Fibroblast of lung (primary cell): Measurements from ENCODE around the gene SNX6. TPM values are rescaled to one million over a fixed set of nuclear protein-coding genes. Genes with fewer than 3 reads are reported as not detected.

Source experiments
- DNase-seq, 2 donors: peaks; one replicate each; pipeline versions ENCODE4 v3.0.0 to v3.0.0-alpha.2; 2010; ENCODE audit warnings: low read depth in 2 of 2
- H2AFZ ChIP-seq: 2 replicates; pipeline ENCODE4 v1.5.1; 2012; ENCODE audit warnings: low read length, control low read depth, inconsistent platforms
- H3K27ac ChIP-seq: 2 replicates; pipeline ENCODE4 v1.5.1; 2011; ENCODE audit warnings: low read length, control low read depth; ENCODE audit not compliant: insufficient read depth
- H3K27me3 ChIP-seq: 2 replicates; pipeline ENCODE4 v1.5.1; 2011; ENCODE audit warnings: mild to moderate bottlenecking, low read length; ENCODE audit not compliant: control insufficient read depth, insufficient read depth
- H3K36me3 ChIP-seq: 2 replicates; pipeline ENCODE4 v1.5.1; 2011; ENCODE audit warnings: low read length; ENCODE audit not compliant: control insufficient read depth, insufficient read depth
- H3K4me1 ChIP-seq: 2 replicates; pipeline ENCODE4 v1.5.1; 2011; ENCODE audit warnings: low read length; ENCODE audit not compliant: control insufficient read depth, insufficient read depth; ENCODE audit errors: extremely low read depth
- H3K4me2 ChIP-seq: 2 replicates; pipeline ENCODE4 v1.5.1; 2011; ENCODE audit warnings: low read length, control low read depth; ENCODE audit not compliant: insufficient read depth; ENCODE audit errors: extremely low read depth
- H3K4me3 ChIP-seq, 4 experiments: fragments of 200-600 bp in 1 of 4; sonication (generic) in 1 of 4; replicated peaks in 1 of 4; 2 replicates each; pipeline ENCODE4 v1.5.1; 2011 to 2016; ENCODE audit warnings: low read length in 4 of 4, low read depth in 3 of 4, mild to moderate bottlenecking in 3 of 4, control low read depth in 2 of 4, inconsistent platforms in 1 of 4, mixed read lengths in 1 of 4; ENCODE audit not compliant: insufficient read depth in 1 of 4; ENCODE audit errors: control extremely low read depth in 1 of 4
- H3K79me2 ChIP-seq: 2 replicates; pipeline ENCODE4 v1.5.1; 2012; ENCODE audit warnings: mild to moderate bottlenecking, low read length, inconsistent platforms; ENCODE audit not compliant: control insufficient read depth, insufficient read depth
- H3K9ac ChIP-seq: 2 replicates; pipeline ENCODE4 v1.5.1; 2011; ENCODE audit warnings: mild to moderate bottlenecking, low read length, control low read depth; ENCODE audit not compliant: insufficient read depth
- H3K9me3 ChIP-seq: 2 replicates; pipeline ENCODE4 v1.5.1; 2012; ENCODE audit warnings: low read depth, low read length; ENCODE audit not compliant: control insufficient read depth, insufficient read depth
- H4K20me1 ChIP-seq: 2 replicates; pipeline ENCODE4 v1.5.1; 2011; ENCODE audit warnings: low read length; ENCODE audit not compliant: control insufficient read depth, insufficient read depth; ENCODE audit errors: extremely low read depth
- CTCF ChIP-seq, 2 donors: IDR thresholded peaks in 1 of 2; conservative IDR thresholded peaks in 1 of 2; 1 replicate in 1 of 2; 2 replicates in 1 of 2; pipeline ENCODE4 v1.5.1; 2011 to 2012; ENCODE audit warnings: low read length in 2 of 2, control low read depth in 1 of 2, inconsistent platforms in 1 of 2, low read depth in 1 of 2, mild to moderate bottlenecking in 1 of 2
- EZH2 ChIP-seq: IDR thresholded peaks from 2 replicates; pipeline ENCODE4 v1.5.1; 2012; ENCODE audit warnings: low read length, control low read depth, mild to moderate bottlenecking; ENCODE audit errors: missing control alignments
- polyA plus RNA-seq, 2 donors: library from polyadenylated mRNA; depleted of rRNA in 1 of 2; stranded (reverse) in 1 of 2; unstranded in 1 of 2; fragments of >200 nt; gene quantifications; 2 replicates each; pipeline ENCODE4 v1.2.1, GENCODE V29; 2011 to 2012; ENCODE audit warnings: missing spikeins in 1 of 2
- total RNA-seq: library from RNA; depleted of rRNA; stranded (reverse); fragments of >200 nt; gene quantifications from 2 replicates; pipeline ENCODE4 v1.2.1, GENCODE V29; 2014

The SNX6 gene
- total and polyA plus RNA-seq, 2 donors (not counting 1 experiment from before 2014, with no cell fraction given): 131 to 232 TPM

DNA sequence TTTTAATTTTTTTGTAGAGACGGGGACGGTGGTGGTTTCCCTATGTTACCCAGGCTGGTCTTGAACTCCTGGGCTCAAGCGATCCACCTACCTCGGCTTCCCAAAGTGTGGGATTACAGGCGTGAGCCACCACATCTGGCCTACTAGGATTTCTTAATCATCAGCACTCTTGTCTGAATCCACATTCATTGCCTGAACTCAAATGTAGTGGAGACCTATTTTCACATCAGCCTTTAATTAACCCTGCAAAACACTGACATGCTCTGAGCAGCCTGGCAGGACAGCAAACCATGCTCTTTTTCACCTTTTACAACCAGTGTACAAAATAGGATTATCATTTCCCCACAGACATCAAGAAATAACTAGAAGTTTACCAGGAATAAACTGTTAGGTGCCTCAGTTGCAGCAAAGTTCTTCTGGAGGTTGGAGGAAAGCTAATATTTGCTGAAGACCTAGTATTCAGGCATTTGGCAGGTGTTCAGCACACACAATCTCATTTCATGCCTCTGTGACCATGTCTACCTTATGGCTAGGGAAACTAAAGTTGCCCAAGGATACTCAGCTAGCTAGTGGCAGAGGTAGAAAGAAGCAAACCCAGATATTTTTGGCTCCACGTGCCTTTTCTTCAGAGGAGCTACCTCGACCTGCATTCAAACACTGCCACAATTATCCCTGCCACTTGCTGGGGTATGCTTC, 46.7 kb upstream of the SNX6 start:
- Histone ChIP-seq H2AFZ (no peak overlapping the region), H3K9me3 (no peaks in the 10 kb centered on the region)

DNA sequence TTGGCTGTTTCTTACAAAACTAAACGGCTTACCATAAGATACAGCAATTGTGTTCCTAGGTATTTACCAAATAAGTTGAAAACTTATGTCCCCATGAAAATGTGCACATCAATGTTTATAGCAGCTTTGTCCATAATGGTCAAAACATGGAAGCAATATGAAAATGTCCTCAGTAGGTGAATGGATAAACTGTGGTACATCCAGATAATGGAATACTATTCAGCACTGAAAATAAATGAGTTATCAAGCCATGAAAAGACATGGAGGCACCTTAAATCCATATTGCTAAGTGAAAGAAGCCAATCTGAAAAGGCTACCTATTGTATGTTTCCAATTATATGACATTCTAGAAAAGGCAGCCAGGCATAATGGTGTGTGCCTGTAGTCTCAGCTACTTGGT, 43.8 kb upstream of the SNX6 start:
- Histone ChIP-seq H4K20me1 (no peaks in the 10 kb centered on the region), H3K4me1 (no peaks in the 10 kb centered on the region), H3K36me3 (no peaks in the 10 kb centered on the region), H3K9ac (no peak overlapping the region), H3K79me2 (no peaks in the 10 kb centered on the region), H2AFZ (no peak overlapping the region), H3K27me3 (no peaks in the 10 kb centered on the region), H3K4me2 (no peak overlapping the region), H3K9me3 (no peaks in the 10 kb centered on the region), H3K4me3 (no peak overlapping the region), H3K27ac (no peak overlapping the region)
- no peak for TF ChIP-seq EZH2
- TF ChIP-seq CTCF (conservative IDR thresholded peaks at IDR 0.05 in 1 of 2, IDR thresholded peaks at IDR 0.05 in 1 of 2; ENCODE audit: low read depth in 1 of 2, low read length in 2 of 2): no peak
- no peak for DNase-seq

More for the DNA sequence above, 46.7 kb upstream of the SNX6 start:
- no peaks in the 10 kb centered on the region for H3K4me1 ChIP-seq
- no peak overlapping the region for H3K9ac ChIP-seq
- no peaks in the 10 kb centered on the region for H3K79me2 ChIP-seq
- no peak overlapping the region for H3K4me3 ChIP-seq
- H3K36me3 ChIP-seq: no peaks in the 10 kb centered on the region
- H3K27me3 ChIP-seq: no peaks in the 10 kb centered on the region
- no peak for DNase-seq
- no peak overlapping the region for H3K4me2 ChIP-seq
- no peaks in the 10 kb centered on the region for H4K20me1 ChIP-seq
- no peak overlapping the region for H3K27ac ChIP-seq
- TF ChIP-seq CTCF (conservative IDR thresholded peaks at IDR 0.05 in 1 of 2, IDR thresholded peaks at IDR 0.05 in 1 of 2; ENCODE audit: low read depth in 1 of 2, low read length in 2 of 2) (no peak), EZH2 (no peak)

- Histone ChIP-seq H3K79me2 (no peaks in the 10 kb centered on the region), H3K27me3 (no peaks in the 10 kb centered on the region), H4K20me1 (no peaks in the 10 kb centered on the region), H3K9me3 (no peaks in the 10 kb centered on the region), H3K36me3 (no peaks in the 10 kb centered on the region), H3K27ac (no peak overlapping the region), H3K4me2 (no peak overlapping the region), H2AFZ (no peak overlapping the region), H3K4me3 (no peak overlapping the region), H3K9ac (no peak overlapping the region), H3K4me1 (no peaks in the 10 kb centered on the region)
- DNase-seq: no peak
- no peak for TF ChIP-seq CTCF (conservative IDR thresholded peaks at IDR 0.05 in 1 of 2, IDR thresholded peaks at IDR 0.05 in 1 of 2; ENCODE audit: low read depth in 1 of 2, low read length in 2 of 2)
- no peak for TF ChIP-seq EZH2
Measured at GRCh38 chr14:34671716-34672115, 41.8 kb upstream of the SNX6 start.
